Sigmoid colon (tissue), 7 donors: Measurements from ENCODE around the gene C11orf21. TPM values are rescaled to one million over a fixed set of nuclear protein-coding genes. Genes with fewer than 3 reads are reported as not detected.

Experiments
- DNase-seq: peaks from one replicate; pipeline ENCODE4 v3.0.0-alpha.2; 2019
- H3K27ac ChIP-seq, 4 donors: fragments of 200-600 bp; sonication (generic); one replicate each; pipeline ENCODE4 v1.5.1; 2016 to 2019; ENCODE audit warnings: mild to moderate bottlenecking in 1 of 4
- H3K27me3 ChIP-seq, 3 donors: fragments of 200-600 bp; sonication (generic); one replicate each; pipeline ENCODE4 v1.5.1; 2019; ENCODE audit warnings: mild to moderate bottlenecking in 1 of 3
- H3K36me3 ChIP-seq, 4 donors: fragments of 200-600 bp; sonication (generic); one replicate each; pipeline ENCODE4 v1.5.1; 2016 to 2019
- H3K4me1 ChIP-seq, 4 donors: fragments of 200-600 bp; sonication (generic); one replicate each; pipeline ENCODE4 v1.5.1; 2017 to 2019
- H3K4me3 ChIP-seq, 4 donors: fragments of 200-600 bp; sonication (generic); one replicate each; pipeline ENCODE4 v1.5.1; 2017 to 2019; ENCODE audit warnings: mild to moderate bottlenecking in 2 of 4, moderate library complexity in 1 of 4
- H3K9me3 ChIP-seq, 4 donors: fragments of 200-600 bp in 3 of 4; sonication (generic) in 3 of 4; one replicate each; pipeline versions ENCODE4 v1.5.1 to v1.6.1; 2013 to 2019
- EP300 ChIP-seq, 4 donors: sonication (generic); formaldehyde crosslinking; IDR thresholded peaks; one replicate each; pipeline ENCODE4 v1.6.1; 2017; ENCODE audit warnings: antibody characterized with exemption in 4 of 4
- POLR2A ChIP-seq, 2 donors: fragments of 450-650 bp; IDR thresholded peaks; one replicate each; pipeline ENCODE4 v1.6.1; 2016; ENCODE audit warnings: antibody characterized with exemption in 2 of 2, mild to moderate bottlenecking in 2 of 2, moderate library complexity in 2 of 2
- POLR2AphosphoS5 ChIP-seq, 4 donors: sonication (generic); formaldehyde crosslinking; IDR thresholded peaks; one replicate each; pipeline ENCODE4 v1.6.1; 2017; ENCODE audit warnings: antibody characterized with exemption in 4 of 4
- WGBS, 2 donors: extraction: QIAGEN DNeasy Blood & Tissue Kit; methylation state at CpG; one replicate each; pipeline ENCODE4 v1.1.7; 2013; 5-methylcytosine and 5-hydroxymethylcytosine counted together
- intact Hi-C: fragments of 100-400 bp; cut with DNase I; formaldehyde crosslinking; loops from one replicate; pipeline ENCODE4 v1.15.1; 2023
- polyA plus RNA-seq, 3 donors: library from polyadenylated mRNA; stranded (reverse); fragments of 200-250 nt; gene quantifications; one replicate each; pipeline ENCODE4 v1.2.3, GENCODE V29; 2013
- total RNA-seq, 4 donors: library from RNA; depleted of rRNA; stranded (reverse); fragments of >200 nt; gene quantifications; one replicate each; pipeline ENCODE4 v1.1.0, GENCODE V29; 2016
- TF ChIP-seq, protein P1 (sequence below), 4 experiments: fragments of 450-650 bp in 3 of 4; fragments of 200-600 bp in 1 of 4; IDR thresholded peaks; one replicate each; pipeline ENCODE4 v1.5.1; 2016 to 2019; ENCODE audit warnings: antibody characterized with exemption in 4 of 4, mild to moderate bottlenecking in 3 of 4, moderate library complexity in 2 of 4
- donor health status: healthy with polysubstance abuse.
- donor health status: Bipolar disorder and iron deficiency.
- donor health status: healthy.

Gene C11orf21
- total RNA-seq (under 1 TPM in 2 of 4 donors, not detected in 2; 0.68 to 0.71 TPM), polyA plus RNA-seq (1 to 10 TPM in 1 of 3 donors, not detected in 2; 6.2 TPM)

- Histone ChIP-seq H3K27me3 (no peaks in the 10 kb centered on the region), H3K36me3 (no peaks in the 10 kb centered on the region), H3K4me1 (peaks cover 0 to 48% (median 41%) of the 10 kb centered on the region in 4 donors), H3K27ac (peak within 1 kb of the TSS in 3 of 4 donors; percentile 91 to 94 (median 94)), H3K9me3 (no peaks in the 10 kb centered on the region), H3K4me3 (peak within 1 kb of the TSS in 3 of 4 donors; percentile 3 to 24 (median 24))
- WGBS, 2 donors, result 34 to 49% methylated on average over 16 of the region's 16 CpGs
- intact Hi-C loops, result loop anchor here (2.0 to 10.0 kb wide), 3 partner anchors 105 to 437 kb away; no protein-coding TSS in a partner anchor
- TF ChIP-seq EP300 (IDR thresholded peaks at IDR 0.05) (no peak), POLR2A (IDR thresholded peaks at IDR 0.05) (no peak), POLR2AphosphoS5 (IDR thresholded peaks at IDR 0.05) (no peak)
- TF ChIP-seq, protein P1, sequence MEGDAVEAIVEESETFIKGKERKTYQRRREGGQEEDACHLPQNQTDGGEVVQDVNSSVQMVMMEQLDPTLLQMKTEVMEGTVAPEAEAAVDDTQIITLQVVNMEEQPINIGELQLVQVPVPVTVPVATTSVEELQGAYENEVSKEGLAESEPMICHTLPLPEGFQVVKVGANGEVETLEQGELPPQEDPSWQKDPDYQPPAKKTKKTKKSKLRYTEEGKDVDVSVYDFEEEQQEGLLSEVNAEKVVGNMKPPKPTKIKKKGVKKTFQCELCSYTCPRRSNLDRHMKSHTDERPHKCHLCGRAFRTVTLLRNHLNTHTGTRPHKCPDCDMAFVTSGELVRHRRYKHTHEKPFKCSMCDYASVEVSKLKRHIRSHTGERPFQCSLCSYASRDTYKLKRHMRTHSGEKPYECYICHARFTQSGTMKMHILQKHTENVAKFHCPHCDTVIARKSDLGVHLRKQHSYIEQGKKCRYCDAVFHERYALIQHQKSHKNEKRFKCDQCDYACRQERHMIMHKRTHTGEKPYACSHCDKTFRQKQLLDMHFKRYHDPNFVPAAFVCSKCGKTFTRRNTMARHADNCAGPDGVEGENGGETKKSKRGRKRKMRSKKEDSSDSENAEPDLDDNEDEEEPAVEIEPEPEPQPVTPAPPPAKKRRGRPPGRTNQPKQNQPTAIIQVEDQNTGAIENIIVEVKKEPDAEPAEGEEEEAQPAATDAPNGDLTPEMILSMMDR (IDR thresholded peaks at IDR 0.05), result no peak
- no peak for DNase-seq
Observed at GRCh38 chr11:2301631-2302305, at the start of gene C11orf21, which contains the start of gene TSPAN32. Gene C11orf21 (minus strand): TSS chr11:2301918. CDS start chr11:2301808, 110 bp downstream. Gene TSPAN32 (plus strand): TSS chr11:2302013. CDS start chr11:2302150, 137 bp downstream.

DNA sequence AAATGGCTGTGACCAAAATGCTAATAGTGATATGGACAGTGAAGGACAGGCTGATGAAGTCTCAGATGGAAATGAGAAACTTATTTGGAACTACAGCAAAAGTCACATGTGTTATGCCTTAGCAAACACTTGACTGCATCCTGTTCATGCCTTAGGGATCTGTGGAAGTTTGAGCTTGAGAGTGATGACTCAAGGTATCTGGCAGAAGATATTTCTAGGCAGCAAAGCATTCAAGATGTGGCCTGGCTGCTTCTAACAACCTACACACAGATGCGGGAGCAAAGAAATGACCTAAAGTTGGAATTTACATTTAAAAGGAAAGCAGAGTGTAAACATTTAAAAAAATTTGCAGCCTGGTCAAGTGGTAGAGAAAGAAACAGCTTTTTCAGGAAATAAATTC is 47.3 kb upstream of the C11orf21 start:
- H3K27ac ChIP-seq, result no peak overlapping the region
- H3K4me3 ChIP-seq, result no peak overlapping the region
- intact Hi-C loops, result loop anchor here (10.0 kb wide), 1 partner anchor 226 kb away; no protein-coding TSS in a partner anchor
- TF ChIP-seq POLR2AphosphoS5 (IDR thresholded peaks at IDR 0.05), result no peak
- TF ChIP-seq, protein P1 (IDR thresholded peaks at IDR 0.05), result no peak
- no peak for TF ChIP-seq POLR2A (IDR thresholded peaks at IDR 0.05)
- no peak for TF ChIP-seq EP300 (IDR thresholded peaks at IDR 0.05)
- H3K9me3 ChIP-seq, result peaks cover 0 to 10% (median 3%) of the 10 kb centered on the region in 4 donors
- DNase-seq, result no peak
- H3K36me3 ChIP-seq, result no peaks in the 10 kb centered on the region
- no peaks in the 10 kb centered on the region for H3K4me1 ChIP-seq
- no peaks in the 10 kb centered on the region for H3K27me3 ChIP-seq
- 84 to 97% methylated on average over 1 of the region's 1 CpG for WGBS, 2 donors

DNA sequence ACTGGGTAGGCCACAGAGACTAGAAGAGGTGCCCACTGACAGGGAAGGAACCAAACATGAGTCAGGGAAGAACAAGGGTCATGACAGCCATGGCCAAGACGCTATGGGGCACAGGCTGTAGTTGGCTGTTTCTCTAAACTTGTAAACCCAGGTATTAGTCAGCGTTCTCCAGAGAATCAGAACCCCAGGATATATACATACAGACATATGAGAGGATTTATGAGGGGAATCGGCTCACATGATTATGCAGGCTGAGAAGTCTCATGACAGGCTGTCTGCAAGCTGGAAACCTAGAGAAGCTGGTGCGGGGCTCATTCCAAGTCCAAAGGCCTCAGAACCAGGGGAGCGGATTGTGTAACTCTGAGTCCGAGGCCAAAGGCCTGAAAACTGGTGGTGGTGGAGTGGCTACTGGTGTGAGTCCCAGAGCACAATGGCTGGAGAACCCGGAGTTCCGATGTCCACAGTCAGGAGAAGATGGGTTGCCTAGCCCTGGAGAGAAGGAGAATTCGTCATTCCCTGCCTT is 45.7 kb upstream of the C11orf21 start:
- TF ChIP-seq EP300 (IDR thresholded peaks at IDR 0.05), result no peak
- TF ChIP-seq, protein P1 (IDR thresholded peaks at IDR 0.05), result no peak
- no peak for TF ChIP-seq POLR2AphosphoS5 (IDR thresholded peaks at IDR 0.05)
- TF ChIP-seq POLR2A (IDR thresholded peaks at IDR 0.05), result no peak
- H3K4me1 ChIP-seq, result no peaks in the 10 kb centered on the region
- H3K27me3 ChIP-seq, result no peaks in the 10 kb centered on the region
- WGBS, 2 donors, result 85 to 91% methylated on average over 9 of the region's 9 CpGs
- intact Hi-C loops, result loop anchor here (10.0 kb wide), 1 partner anchor 227 kb away; no protein-coding TSS in a partner anchor
- no peak overlapping the region for H3K4me3 ChIP-seq
- H3K27ac ChIP-seq, result no peak overlapping the region
- DNase-seq, result no peak
- H3K36me3 ChIP-seq, result no peaks in the 10 kb centered on the region
- H3K9me3 ChIP-seq, result peaks cover 0 to 10% (median 3%) of the 10 kb centered on the region in 4 donors

GRCh38 chr11:2346586-2347307 is 45.0 kb upstream of the C11orf21 start:
- intact Hi-C loops, result loop anchor here (10.0 kb wide), 1 partner anchor 228 kb away; no protein-coding TSS in a partner anchor
- DNase-seq, result no peak
- H3K4me1 ChIP-seq, result no peaks in the 10 kb centered on the region
- 84 to 86% methylated on average over 10 of the region's 10 CpGs for WGBS, 2 donors
- peaks cover 0 to 10% (median 3%) of the 10 kb centered on the region in 4 donors for H3K9me3 ChIP-seq
- H3K27me3 ChIP-seq, result no peaks in the 10 kb centered on the region
- H3K4me3 ChIP-seq, result no peak overlapping the region
- H3K36me3 ChIP-seq, result no peaks in the 10 kb centered on the region
- TF ChIP-seq, protein P1 (IDR thresholded peaks at IDR 0.05), result no peak
- TF ChIP-seq POLR2AphosphoS5 (IDR thresholded peaks at IDR 0.05) (no peak), EP300 (IDR thresholded peaks at IDR 0.05) (no peak), POLR2A (IDR thresholded peaks at IDR 0.05) (no peak)
- no peak overlapping the region for H3K27ac ChIP-seq
